Progenitor cell of endocrine pancreas (in vitro differentiated cells): ENCODE data around the gene ZNF783. TPM values are rescaled to one million over a fixed set of nuclear protein-coding genes. Genes with fewer than 3 reads are reported as not detected.
"Not testable (repeated sequence)": the region's sequence is repeated elsewhere in the genome, so short reads cannot be mapped to it uniquely, and the experiment has no call there.

Experiments used
- DNase-seq: peaks from one replicate; pipeline ENCODE4 v3.0.0; 2021; ENCODE audit warnings: low spot score; ENCODE audit not compliant: unreplicated experiment
- H3K27ac Mint-ChIP-seq: 2 replicates; pipeline ENCODE4 v1.8.0; 2021; ENCODE audit warnings: mild to moderate bottlenecking, moderate library complexity, mixed read lengths
- H3K27me3 Mint-ChIP-seq: 2 replicates; pipeline ENCODE4 v1.8.0; 2021; ENCODE audit warnings: mixed read lengths
- H3K36me3 Mint-ChIP-seq: 2 replicates; pipeline ENCODE4 v1.8.0; 2022; ENCODE audit warnings: mixed read lengths; ENCODE audit not compliant: insufficient read depth
- H3K4me1 Mint-ChIP-seq: 2 replicates; pipeline ENCODE4 v1.8.0; 2021; ENCODE audit warnings: low read depth, mixed read lengths
- H3K4me3 Mint-ChIP-seq: 2 replicates; pipeline ENCODE4 v1.8.0; 2021; ENCODE audit warnings: low read depth, mild to moderate bottlenecking, moderate library complexity, mixed read lengths
- H3K9me3 Mint-ChIP-seq: 2 replicates; pipeline ENCODE4 v1.8.0; 2021; ENCODE audit warnings: low read depth, mixed read lengths
- total RNA-seq: library from RNA; stranded (reverse); gene quantifications from 2 replicates; pipeline ENCODE4 v1.2.1, GENCODE V29; 2021
- TF ChIP-seq, protein P1 (sequence below): fragments of 200-600 bp; sonication (generic); IDR thresholded peaks from one replicate; pipeline ENCODE4 v1.5.0; 2021; ENCODE audit warnings: antibody characterized with exemption, mild to moderate bottlenecking; ENCODE audit not compliant: unreplicated experiment

ZNF783 gene
- total RNA-seq, 1 donor from 2014 or later: 18.5 TPM

GRCh38 chr7:149225106-149225505, 36.9 kb upstream of the ZNF783 start:
- no peak for DNase-seq
- Mint-ChIP-seq H3K27ac (no peak overlapping the region), H3K36me3 (peaks cover 22% of the 10 kb centered on the region), H3K4me1 (no peaks in the 10 kb centered on the region), H3K9me3 (no peaks in the 10 kb centered on the region), H3K4me3 (no peak overlapping the region), H3K27me3 (peaks cover 10% of the 10 kb centered on the region)
- TF ChIP-seq, protein P1, sequence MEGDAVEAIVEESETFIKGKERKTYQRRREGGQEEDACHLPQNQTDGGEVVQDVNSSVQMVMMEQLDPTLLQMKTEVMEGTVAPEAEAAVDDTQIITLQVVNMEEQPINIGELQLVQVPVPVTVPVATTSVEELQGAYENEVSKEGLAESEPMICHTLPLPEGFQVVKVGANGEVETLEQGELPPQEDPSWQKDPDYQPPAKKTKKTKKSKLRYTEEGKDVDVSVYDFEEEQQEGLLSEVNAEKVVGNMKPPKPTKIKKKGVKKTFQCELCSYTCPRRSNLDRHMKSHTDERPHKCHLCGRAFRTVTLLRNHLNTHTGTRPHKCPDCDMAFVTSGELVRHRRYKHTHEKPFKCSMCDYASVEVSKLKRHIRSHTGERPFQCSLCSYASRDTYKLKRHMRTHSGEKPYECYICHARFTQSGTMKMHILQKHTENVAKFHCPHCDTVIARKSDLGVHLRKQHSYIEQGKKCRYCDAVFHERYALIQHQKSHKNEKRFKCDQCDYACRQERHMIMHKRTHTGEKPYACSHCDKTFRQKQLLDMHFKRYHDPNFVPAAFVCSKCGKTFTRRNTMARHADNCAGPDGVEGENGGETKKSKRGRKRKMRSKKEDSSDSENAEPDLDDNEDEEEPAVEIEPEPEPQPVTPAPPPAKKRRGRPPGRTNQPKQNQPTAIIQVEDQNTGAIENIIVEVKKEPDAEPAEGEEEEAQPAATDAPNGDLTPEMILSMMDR: no peak

DNA sequence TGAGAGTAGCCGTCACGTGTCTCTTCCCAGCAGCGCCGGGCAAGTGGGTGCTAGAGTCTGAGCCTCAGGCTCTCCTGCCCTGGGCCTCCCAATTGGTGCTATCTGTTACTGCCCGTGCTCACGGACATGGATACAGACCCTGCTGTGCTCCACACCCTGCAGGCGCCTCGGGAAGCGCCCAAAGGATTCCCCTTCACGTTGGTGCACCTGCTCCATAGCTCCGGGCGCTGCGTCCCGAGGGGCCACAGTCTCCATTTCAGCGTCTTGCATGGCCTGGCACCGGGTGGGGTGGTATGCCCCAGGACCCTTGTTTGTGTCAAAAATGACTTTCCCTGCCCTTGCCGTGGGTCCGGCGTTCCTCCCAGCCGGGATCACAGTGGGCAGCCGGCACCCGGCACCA, 36.3 kb upstream of the ZNF783 start:
- no peak overlapping the region for H3K27ac Mint-ChIP-seq
- no peaks in the 10 kb centered on the region for H3K9me3 Mint-ChIP-seq
- H3K27me3 Mint-ChIP-seq: peaks cover 10% of the 10 kb centered on the region
- no peaks in the 10 kb centered on the region for H3K4me1 Mint-ChIP-seq
- no peak for DNase-seq
- TF ChIP-seq, protein P1: no peak
- no peak overlapping the region for H3K4me3 Mint-ChIP-seq
- peaks cover 22% of the 10 kb centered on the region for H3K36me3 Mint-ChIP-seq

DNA sequence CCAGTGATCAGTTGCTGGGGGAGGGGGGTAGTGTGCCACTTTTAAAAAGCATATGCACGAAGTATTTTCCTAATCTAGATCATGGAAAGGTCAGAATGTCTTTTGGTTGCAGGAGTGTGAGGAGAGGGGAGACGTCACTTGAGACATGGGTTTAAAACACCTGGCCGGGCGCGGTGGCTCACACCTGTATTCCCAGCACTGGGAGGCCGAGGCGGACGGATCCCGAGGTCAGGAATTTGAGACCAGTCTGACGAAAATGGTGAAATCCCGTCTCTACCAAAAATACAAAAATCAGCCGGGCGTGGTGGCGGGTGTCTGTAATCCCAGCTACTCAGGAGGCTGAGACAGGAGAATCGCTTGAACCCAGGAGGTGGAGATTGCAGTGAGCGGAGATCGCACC, 35.6 kb upstream of the ZNF783 start:
- not testable (repeated sequence) for H3K9me3 Mint-ChIP-seq, H3K4me1 Mint-ChIP-seq, DNase-seq, H3K4me3 Mint-ChIP-seq
- peaks cover 18% of the 10 kb centered on the region for H3K36me3 Mint-ChIP-seq
- H3K27ac Mint-ChIP-seq: peak overlapping the region; percentile 19
- peaks cover 10% of the 10 kb centered on the region for H3K27me3 Mint-ChIP-seq

DNA sequence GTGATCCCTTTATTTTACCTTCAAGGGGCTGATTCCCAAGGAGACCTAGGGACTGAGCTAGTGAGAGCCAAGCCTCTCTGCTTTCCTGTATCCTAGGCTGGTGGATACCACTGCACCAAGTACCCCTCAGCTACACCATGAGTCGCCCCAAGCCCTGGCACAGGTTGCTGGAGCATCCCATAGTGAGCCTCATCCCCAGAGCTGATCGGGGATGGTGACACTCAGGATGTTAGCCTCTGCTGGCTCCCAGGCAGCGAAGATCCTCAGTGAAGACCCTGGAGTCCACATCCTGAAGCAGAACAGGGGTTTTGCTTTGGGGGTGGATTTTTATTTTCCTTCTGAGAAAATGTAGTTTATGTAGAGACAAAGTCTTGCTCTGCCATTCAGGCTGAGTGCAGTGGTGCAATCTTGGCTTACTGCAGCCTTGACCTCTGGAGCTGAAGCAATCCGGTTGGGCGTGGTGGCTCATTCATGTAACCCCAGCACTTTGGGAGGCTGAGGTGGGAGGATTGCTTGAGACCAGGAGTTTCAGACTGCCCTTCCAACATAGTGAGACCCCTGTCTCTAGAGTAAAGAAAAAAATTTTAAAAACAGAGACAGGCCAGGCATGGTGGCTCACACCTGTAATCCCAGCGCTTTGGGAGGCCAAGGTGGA, 35.0 kb upstream of the ZNF783 start:
- Mint-ChIP-seq H3K27ac (no peak overlapping the region), H3K4me3 (no peak overlapping the region), H3K9me3 (no peaks in the 10 kb centered on the region), H3K4me1 (no peaks in the 10 kb centered on the region), H3K27me3 (peaks cover 10% of the 10 kb centered on the region), H3K36me3 (peaks cover 13% of the 10 kb centered on the region)
- DNase-seq: no peak
- TF ChIP-seq, protein P1: no peak

DNA sequence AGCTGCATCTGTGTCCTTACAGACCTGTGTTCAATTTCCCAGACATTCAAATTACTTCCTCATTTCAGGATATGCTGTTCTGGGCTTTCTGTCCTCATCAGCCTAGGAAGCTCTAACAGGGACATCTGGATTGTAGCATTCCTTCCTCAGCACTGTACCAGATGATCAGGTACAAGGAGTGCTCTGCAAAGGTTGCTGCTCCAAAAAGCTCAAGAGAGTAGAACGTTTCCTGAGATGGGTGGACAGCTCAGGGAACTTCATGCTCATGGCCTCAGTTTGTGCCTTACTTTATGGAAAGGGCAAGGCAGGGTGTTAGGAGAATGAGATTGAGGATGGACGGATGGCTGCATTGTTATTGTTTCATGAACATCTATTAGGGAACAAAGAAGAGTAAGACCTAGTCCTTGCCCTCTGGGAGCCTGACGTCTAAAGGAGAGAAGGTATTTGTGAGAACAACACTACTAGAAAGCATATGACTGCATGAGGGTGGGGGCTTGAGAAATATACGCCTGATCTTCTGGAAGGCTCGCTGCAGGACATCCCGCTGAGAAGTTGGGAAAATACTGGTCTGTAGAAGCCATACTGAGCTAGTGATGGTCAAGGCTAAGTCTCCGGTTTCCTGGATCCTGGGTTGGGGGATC, 33.0 kb upstream of the ZNF783 start:
- no peak overlapping the region for H3K4me3 Mint-ChIP-seq
- peaks cover 19% of the 10 kb centered on the region for H3K27me3 Mint-ChIP-seq
- H3K4me1 Mint-ChIP-seq: no peaks in the 10 kb centered on the region
- DNase-seq: no peak
- H3K27ac Mint-ChIP-seq: peak overlapping the region; percentile 29
- no peaks in the 10 kb centered on the region for H3K9me3 Mint-ChIP-seq
- peaks cover 10% of the 10 kb centered on the region for H3K36me3 Mint-ChIP-seq
- TF ChIP-seq, protein P1: no peak

DNA sequence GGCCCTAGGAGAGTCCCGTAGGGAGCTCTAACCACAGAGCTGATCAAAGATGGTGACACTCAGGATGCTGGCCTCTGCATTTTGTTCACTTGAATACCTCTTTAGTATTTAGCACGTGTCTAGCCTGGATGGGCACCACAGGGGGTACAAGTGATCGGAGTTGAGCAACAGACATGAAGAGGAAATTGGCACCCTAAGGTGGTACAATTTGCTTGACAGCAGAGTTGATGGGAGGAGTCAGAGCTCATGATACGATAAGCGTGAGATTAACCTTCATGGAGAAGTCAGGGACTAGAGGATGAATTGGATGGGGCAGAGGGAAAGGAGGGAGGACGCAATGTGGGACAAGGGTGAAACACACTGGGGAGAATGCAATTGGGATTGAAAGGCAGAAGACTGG, 32.5 kb upstream of the ZNF783 start:
- no peak for DNase-seq
- Mint-ChIP-seq H3K27ac (peak overlapping the region; percentile 32), H3K4me3 (no peak overlapping the region), H3K4me1 (no peaks in the 10 kb centered on the region), H3K36me3 (peaks cover 10% of the 10 kb centered on the region), H3K27me3 (peaks cover 22% of the 10 kb centered on the region), H3K9me3 (no peaks in the 10 kb centered on the region)
- TF ChIP-seq, protein P1: no peak
